ENCODE data around the gene CERS1. TPM values are rescaled to one million over a fixed set of nuclear protein-coding genes. Genes with fewer than 3 reads are reported as not detected.

The CERS1 gene
- total RNA-seq, 2 donors from 2014 or later = 38.7 TPM; not detected in 1

DNA sequence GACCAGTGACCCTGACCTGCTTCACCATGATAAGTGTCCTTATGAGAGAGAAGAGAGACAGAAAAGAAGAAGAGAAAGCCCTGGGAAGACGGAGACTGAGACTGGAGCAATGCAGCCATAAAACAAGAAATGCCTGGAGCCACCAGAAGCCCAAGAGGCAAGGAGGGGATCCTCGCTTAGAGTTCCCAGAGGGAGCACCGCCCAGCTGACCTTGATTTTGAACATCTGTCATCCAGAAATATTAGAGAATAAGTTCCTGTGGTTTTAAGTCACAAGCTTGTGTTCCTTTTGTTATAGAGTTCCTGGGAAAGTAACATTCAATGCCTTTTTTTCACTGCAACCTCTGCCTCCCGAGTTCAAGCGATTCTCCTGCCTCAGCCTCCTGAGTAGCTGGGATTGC lies 20.2 kb downstream of the CERS1 start:
- no peaks in the 10 kb centered on the region for H3K9me3 ChIP-seq
- no peaks in the 10 kb centered on the region for H3K36me3 ChIP-seq
- TF ChIP-seq POLR2AphosphoS5 (IDR thresholded peaks at IDR 0.05) = no peak
- 81% methylated on average over 5 of the region's 5 CpGs for WGBS
- H3K27me3 ChIP-seq (replicated peaks; ENCODE audit: insufficient read depth) = no peaks in the 10 kb centered on the region
- H3K4me3 ChIP-seq = no peak overlapping the region
- DNase-seq (ENCODE audit: low spot score) = no peak
- no peaks in the 10 kb centered on the region for H3K4me1 ChIP-seq (replicated peaks)
- intact Hi-C loops (cut with DNase I) = no loop called here
- no peak overlapping the region for H3K27ac ChIP-seq

DNA sequence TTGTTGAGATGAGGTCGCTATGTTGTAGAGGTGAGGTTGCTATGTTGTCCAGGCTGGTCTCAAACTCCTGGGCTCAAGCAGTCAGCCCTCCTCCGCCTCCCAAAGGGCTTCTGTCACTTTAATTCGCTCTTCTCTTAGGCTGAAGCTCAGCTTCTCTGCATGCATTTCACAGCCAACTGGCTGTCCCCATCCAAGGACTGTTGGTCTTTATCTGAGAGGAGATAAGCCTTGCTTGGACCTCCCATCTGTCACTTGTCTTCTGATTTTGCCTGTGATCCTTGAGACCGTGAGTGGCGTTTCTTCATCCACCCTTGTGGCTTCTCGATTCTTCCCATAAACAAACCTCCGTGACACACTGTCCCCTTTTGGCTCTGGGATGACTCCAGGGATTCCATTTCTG lies 24.4 kb downstream of the CERS1 start:
- no peaks in the 10 kb centered on the region for H3K27me3 ChIP-seq (replicated peaks; ENCODE audit: insufficient read depth)
- 86% methylated on average over 7 of the region's 7 CpGs for WGBS
- H3K4me3 ChIP-seq = no peak overlapping the region
- no peaks in the 10 kb centered on the region for H3K9me3 ChIP-seq
- intact Hi-C loops (cut with DNase I) = no loop called here
- no peak overlapping the region for H3K27ac ChIP-seq
- peaks cover 5 to 7% of the 10 kb centered on the region in 2 donors for H3K36me3 ChIP-seq
- H3K4me1 ChIP-seq (replicated peaks) = no peaks in the 10 kb centered on the region
- no peak for TF ChIP-seq CTCF (IDR thresholded peaks at IDR 0.05)
- TF ChIP-seq POLR2A (IDR thresholded peaks at IDR 0.05) = no peak
- TF ChIP-seq POLR2AphosphoS5 (IDR thresholded peaks at IDR 0.05) = no peak
- no peak for DNase-seq (ENCODE audit: low spot score)

GRCh38 chr19:18870531-18871172 lies 25.3 kb downstream of the CERS1 start:
- Histone ChIP-seq H3K4me1 (replicated peaks) (no peaks in the 10 kb centered on the region), H3K27me3 (replicated peaks; ENCODE audit: insufficient read depth) (no peaks in the 10 kb centered on the region), H3K9me3 (no peaks in the 10 kb centered on the region), H3K36me3 (peaks cover 8 to 11% of the 10 kb centered on the region in 2 donors), H3K4me3 (no peak overlapping the region), H3K27ac (no peak overlapping the region)
- TF ChIP-seq POLR2A (IDR thresholded peaks at IDR 0.05) (no peak), POLR2AphosphoS5 (IDR thresholded peaks at IDR 0.05) (no peak), CTCF (IDR thresholded peaks at IDR 0.05) (no peak)
- no peak for DNase-seq (ENCODE audit: low spot score)
- intact Hi-C loops (cut with DNase I) = no loop called here
- 64% methylated on average over 24 of the region's 25 CpGs for WGBS

GRCh38 chr19:18869781-18870530 lies 26.0 kb downstream of the CERS1 start:
- Histone ChIP-seq H3K9me3 (no peaks in the 10 kb centered on the region), H3K36me3 (peaks cover 15 to 16% of the 10 kb centered on the region in 2 donors), H3K27ac (no peak overlapping the region), H3K4me3 (no peak overlapping the region), H3K27me3 (replicated peaks; ENCODE audit: insufficient read depth) (no peaks in the 10 kb centered on the region), H3K4me1 (replicated peaks) (no peaks in the 10 kb centered on the region)
- intact Hi-C loops (cut with DNase I) = no loop called here
- TF ChIP-seq POLR2AphosphoS5 (IDR thresholded peaks at IDR 0.05) (no peak), POLR2A (IDR thresholded peaks at IDR 0.05) (no peak), CTCF (IDR thresholded peaks at IDR 0.05) (no peak)
- 41% methylated on average over 61 of the region's 62 CpGs for WGBS
- DNase-seq (ENCODE audit: low spot score) = no peak

DNA sequence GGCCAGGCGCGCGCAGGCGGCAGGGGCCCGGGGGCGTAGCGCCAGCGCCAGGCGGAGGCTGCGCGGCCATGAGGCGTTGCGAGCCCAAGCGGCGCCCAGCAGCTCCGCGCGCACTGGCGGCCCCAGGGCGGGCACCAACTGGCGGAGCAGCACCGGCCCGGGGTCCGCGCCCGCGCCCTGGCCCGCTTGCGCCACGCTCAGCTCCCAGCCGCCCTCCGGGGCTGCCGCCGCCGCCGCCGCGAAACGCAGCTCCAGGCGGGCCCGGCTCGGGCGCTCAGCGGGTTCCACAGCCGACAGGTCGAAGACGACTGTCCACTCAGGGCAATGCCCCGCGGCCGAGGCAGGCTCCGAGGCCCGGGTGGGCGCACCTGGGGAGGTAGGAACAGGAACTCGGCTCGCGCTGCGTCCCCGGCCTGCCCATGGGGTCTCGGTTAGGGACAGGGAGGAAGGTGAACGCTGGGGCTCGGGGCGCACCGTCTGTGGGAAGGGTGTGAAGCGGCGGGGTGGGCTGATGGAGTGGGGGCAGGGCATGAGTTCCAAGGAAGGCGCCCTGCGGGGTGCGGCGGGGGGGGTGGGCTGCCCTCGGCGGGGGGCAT lies 26.8 kb downstream of the CERS1 start:
- TF ChIP-seq POLR2AphosphoS5 (IDR thresholded peaks at IDR 0.05) (no peak), POLR2A (IDR thresholded peaks at IDR 0.05) (no peak), CTCF (IDR thresholded peaks at IDR 0.05) (no peak)
- Histone ChIP-seq H3K9me3 (no peaks in the 10 kb centered on the region), H3K27ac (no peak overlapping the region), H3K27me3 (replicated peaks; ENCODE audit: insufficient read depth) (no peaks in the 10 kb centered on the region), H3K4me3 (peak overlapping the region in 1 of 2 donors; percentile 24), H3K4me1 (replicated peaks) (no peaks in the 10 kb centered on the region), H3K36me3 (peaks cover 16 to 17% of the 10 kb centered on the region in 2 donors)
- intact Hi-C loops (cut with DNase I) = no loop called here
- 50% methylated on average over 55 of the region's 71 CpGs for WGBS
- no peak for DNase-seq (ENCODE audit: low spot score)
